ENCODE measurements around the gene ZNF561.
"Not testable (repeated sequence)": the region's sequence is repeated elsewhere in the genome, so short reads cannot be mapped to it uniquely, and the experiment has no call there.

Gene ZNF561

DNA sequence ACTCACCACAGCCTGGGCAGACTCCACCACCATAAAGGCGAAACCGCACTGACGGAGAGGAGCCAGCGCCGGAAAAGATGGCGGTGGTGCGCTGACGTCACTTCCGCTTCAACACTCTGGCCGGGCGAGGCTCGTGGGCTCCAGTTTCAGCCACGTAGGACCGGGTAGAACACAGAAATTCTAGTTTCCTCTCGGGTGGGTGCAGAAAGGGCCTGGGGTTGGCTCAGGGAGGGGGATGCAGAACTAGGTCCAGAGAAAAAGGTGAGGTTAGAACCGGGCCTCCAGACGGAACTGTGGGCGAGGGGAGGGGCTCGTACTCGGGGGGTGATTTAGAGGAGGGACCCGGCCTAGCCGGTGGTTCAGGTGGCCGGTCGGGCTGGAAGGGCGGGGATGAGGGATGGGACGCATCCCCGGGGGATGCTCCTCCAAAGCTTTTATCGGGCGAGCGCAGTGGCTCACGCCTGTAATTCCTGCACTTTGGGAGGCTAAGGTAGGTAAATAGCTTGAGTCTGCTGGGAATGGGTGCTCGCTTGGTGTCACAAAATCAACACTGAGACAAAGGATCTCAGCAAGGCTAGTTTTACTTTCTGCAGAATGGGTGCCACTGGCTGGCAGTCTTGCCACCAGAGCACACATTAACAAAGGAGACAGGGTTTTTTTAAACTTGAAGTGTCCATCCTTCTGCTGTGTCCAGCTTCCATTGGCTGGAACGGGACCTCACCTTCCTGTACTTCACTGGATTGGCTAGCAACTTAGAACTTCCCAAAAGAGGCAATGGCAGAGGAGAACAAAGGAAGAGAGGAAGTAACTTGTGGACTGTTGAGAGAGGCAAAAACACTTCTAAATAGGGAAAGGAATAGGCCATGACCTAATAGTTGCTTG is at the start of gene ZNF561:
TSS of gene ZNF561 (minus strand) at position 77 of the 882 bp plus-strand sequence. CDS start 1,776 bp downstream, outside the sequence.
- no peak for TF ChIP-seq CTCF (IDR thresholded peaks at IDR 0.05; ENCODE audit: borderline replicate concordance, insufficient read depth, low read depth, low read length)
- peak within 1 kb of the TSS; percentile 90 for H3K4me3 ChIP-seq (ENCODE audit: low read depth, low read length)

DNA sequence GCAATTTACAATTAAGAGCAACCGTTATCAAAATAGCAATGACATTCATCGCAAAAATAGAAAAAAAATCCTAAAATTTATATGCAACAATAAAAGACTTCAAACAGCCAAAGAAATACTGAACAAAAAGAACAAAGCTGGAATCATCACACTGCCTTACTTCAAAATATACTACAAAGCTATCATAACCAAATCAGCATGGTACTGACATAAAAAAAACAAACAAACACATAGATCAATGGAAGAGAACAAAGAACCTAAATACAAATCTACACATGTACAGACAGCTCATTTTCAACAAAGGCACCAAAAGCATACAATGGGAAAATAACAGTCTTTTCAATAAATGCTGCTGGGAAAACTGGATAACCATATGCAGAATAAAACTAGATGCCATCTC is 47.5 kb upstream of the ZNF561 start:
- no peak for TF ChIP-seq CTCF (IDR thresholded peaks at IDR 0.05; ENCODE audit: borderline replicate concordance, insufficient read depth, low read depth, low read length)

GRCh38 chr19:9667898-9668297 is 46.9 kb upstream of the ZNF561 start:
- no peak for TF ChIP-seq CTCF (IDR thresholded peaks at IDR 0.05; ENCODE audit: borderline replicate concordance, insufficient read depth, low read depth, low read length)
- H3K4me3 ChIP-seq (ENCODE audit: low read depth, low read length) = no peak overlapping the region

More for the DNA sequence above, 47.5 kb upstream of the ZNF561 start:
- H3K4me3 ChIP-seq (ENCODE audit: low read depth, low read length) = no peak overlapping the region

GRCh38 chr19:9658769-9659168 is 37.7 kb upstream of the ZNF561 start:
- no peak for TF ChIP-seq CTCF (IDR thresholded peaks at IDR 0.05; ENCODE audit: borderline replicate concordance, insufficient read depth, low read depth, low read length)
- no peak overlapping the region for H3K4me3 ChIP-seq (ENCODE audit: low read depth, low read length)

- H3K4me3 ChIP-seq (ENCODE audit: low read depth, low read length) = not testable (repeated sequence)
Observed at GRCh38 chr19:9653066-9653555, 32.1 kb upstream of the ZNF561 start.

GRCh38 chr19:9651464-9651863 is 30.4 kb upstream of the ZNF561 start:
- not testable (repeated sequence) for H3K4me3 ChIP-seq (ENCODE audit: low read depth, low read length)

- no peak overlapping the region for H3K4me3 ChIP-seq (ENCODE audit: low read depth, low read length)
- TF ChIP-seq CTCF (IDR thresholded peaks at IDR 0.05; ENCODE audit: borderline replicate concordance, insufficient read depth, low read depth, low read length) = no peak
Observed at GRCh38 chr19:9650345-9650744, 29.3 kb upstream of the ZNF561 start.

- H3K4me3 ChIP-seq (ENCODE audit: low read depth, low read length) = no peak overlapping the region
- TF ChIP-seq CTCF (IDR thresholded peaks at IDR 0.05; ENCODE audit: borderline replicate concordance, insufficient read depth, low read depth, low read length) = no peak
Observed at GRCh38 chr19:9645472-9645871, 24.4 kb upstream of the ZNF561 start.
